Upper lobe of left lung (tissue), 6 donors: Measurements from ENCODE around the gene ASTN2. TPM values are rescaled to one million over a fixed set of nuclear protein-coding genes. Genes with fewer than 3 reads are reported as not detected.

ENCODE experiments used
- ATAC-seq, 2 donors: fragments of 200-7000 bp; cut with Tn5 transposase; one replicate each; pipeline ENCODE4 v1.9.1; 2022; ENCODE audit warnings: mild to moderate bottlenecking in 2 of 2, moderate library complexity in 2 of 2; ENCODE audit not compliant: low FRiP score in 2 of 2
- DNase-seq, 2 donors: peaks; one replicate each; pipeline ENCODE4 v3.0.0-alpha.2; 2019 to 2020
- H3K27ac ChIP-seq, 4 donors: fragments of 200-600 bp; sonication (generic); one replicate each; pipeline ENCODE4 v1.5.1; 2016 to 2019
- H3K27me3 ChIP-seq, 4 donors: fragments of 200-600 bp; sonication (generic); one replicate each; pipeline ENCODE4 v1.5.1; 2017 to 2019
- H3K36me3 ChIP-seq, 4 donors: fragments of 200-600 bp; sonication (generic); one replicate each; pipeline ENCODE4 v1.5.1; 2016 to 2019
- H3K4me1 ChIP-seq, 4 donors: fragments of 200-600 bp; sonication (generic); one replicate each; pipeline ENCODE4 v1.5.1; 2018 to 2019
- H3K4me3 ChIP-seq, 4 donors: fragments of 200-600 bp; sonication (generic); one replicate each; pipeline ENCODE4 v1.5.1; 2017 to 2019; ENCODE audit warnings: mild to moderate bottlenecking in 2 of 4, moderate library complexity in 1 of 4
- H3K9me3 ChIP-seq, 4 donors: fragments of 200-600 bp; sonication (generic); one replicate each; pipeline ENCODE4 v1.5.1; 2018 to 2019
- EP300 ChIP-seq, 4 donors: sonication (generic); formaldehyde crosslinking; IDR thresholded peaks; one replicate each; pipeline ENCODE4 v1.5.1; 2017; ENCODE audit warnings: antibody characterized with exemption in 4 of 4, control low read depth in 2 of 4
- POLR2A ChIP-seq, 4 donors: fragments of 450-650 bp; IDR thresholded peaks; one replicate each; pipeline ENCODE4 v1.5.1; 2016 to 2017; ENCODE audit warnings: antibody characterized with exemption in 4 of 4, mild to moderate bottlenecking in 2 of 4
- POLR2AphosphoS5 ChIP-seq, 2 donors: sonication (generic); formaldehyde crosslinking; IDR thresholded peaks; one replicate each; pipeline ENCODE4 v1.5.1; 2017; ENCODE audit warnings: antibody characterized with exemption in 2 of 2
- WGBS, 2 donors: methylation state at CpG; one replicate each; pipeline ENCODE4 v1.1.5; 2017 to 2018; 5-methylcytosine and 5-hydroxymethylcytosine counted together
- total RNA-seq, 6 donors: library from RNA; depleted of rRNA in 4 of 6; stranded (reverse); fragments of >200 nt in 4 of 6; gene quantifications; one replicate each; pipeline versions ENCODE4 v1.1.0 to v1.2.1, GENCODE V29; 2016 to 2021
- TF ChIP-seq, protein P1 (sequence below), 6 experiments: fragments of 450-650 bp in 4 of 6; fragments of 200-600 bp in 2 of 6; sonication (generic) in 2 of 6; IDR thresholded peaks; one replicate each; pipeline ENCODE4 v1.5.1; 2016 to 2019; ENCODE audit warnings: antibody characterized with exemption in 6 of 6
- donor health status: DM: no; HTN: no; CAD: no; lungs with moderate emphysema.
- donor health status: DM: no; HTN: yes; CAD: no; lungs with severe emphysema.

Gene ASTN2
- total RNA-seq, 6 donors from 2014 or later = 2.0 to 7.5 (median 3.4) TPM

GRCh38 chr9:117278020-117278419, 136.8 kb downstream of the ASTN2 start:
- WGBS, 2 donors = 47 to 59% methylated on average over 4 of the region's 4 CpGs
- DNase-seq = no peak
- Histone ChIP-seq H3K27ac (no peak overlapping the region), H3K4me1 (no peaks in the 10 kb centered on the region), H3K27me3 (no peaks in the 10 kb centered on the region), H3K4me3 (no peak overlapping the region), H3K36me3 (no peaks in the 10 kb centered on the region), H3K9me3 (no peaks in the 10 kb centered on the region)
- ATAC-seq = no peak
- TF ChIP-seq EP300 (IDR thresholded peaks at IDR 0.05) (no peak), POLR2A (IDR thresholded peaks at IDR 0.05) (no peak), POLR2AphosphoS5 (IDR thresholded peaks at IDR 0.05) (no peak)
- TF ChIP-seq, protein P1, sequence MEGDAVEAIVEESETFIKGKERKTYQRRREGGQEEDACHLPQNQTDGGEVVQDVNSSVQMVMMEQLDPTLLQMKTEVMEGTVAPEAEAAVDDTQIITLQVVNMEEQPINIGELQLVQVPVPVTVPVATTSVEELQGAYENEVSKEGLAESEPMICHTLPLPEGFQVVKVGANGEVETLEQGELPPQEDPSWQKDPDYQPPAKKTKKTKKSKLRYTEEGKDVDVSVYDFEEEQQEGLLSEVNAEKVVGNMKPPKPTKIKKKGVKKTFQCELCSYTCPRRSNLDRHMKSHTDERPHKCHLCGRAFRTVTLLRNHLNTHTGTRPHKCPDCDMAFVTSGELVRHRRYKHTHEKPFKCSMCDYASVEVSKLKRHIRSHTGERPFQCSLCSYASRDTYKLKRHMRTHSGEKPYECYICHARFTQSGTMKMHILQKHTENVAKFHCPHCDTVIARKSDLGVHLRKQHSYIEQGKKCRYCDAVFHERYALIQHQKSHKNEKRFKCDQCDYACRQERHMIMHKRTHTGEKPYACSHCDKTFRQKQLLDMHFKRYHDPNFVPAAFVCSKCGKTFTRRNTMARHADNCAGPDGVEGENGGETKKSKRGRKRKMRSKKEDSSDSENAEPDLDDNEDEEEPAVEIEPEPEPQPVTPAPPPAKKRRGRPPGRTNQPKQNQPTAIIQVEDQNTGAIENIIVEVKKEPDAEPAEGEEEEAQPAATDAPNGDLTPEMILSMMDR (IDR thresholded peaks at IDR 0.05) = no peak

GRCh38 chr9:117276444-117276843, 138.4 kb downstream of the ASTN2 start:
- no peak for ATAC-seq

DNA sequence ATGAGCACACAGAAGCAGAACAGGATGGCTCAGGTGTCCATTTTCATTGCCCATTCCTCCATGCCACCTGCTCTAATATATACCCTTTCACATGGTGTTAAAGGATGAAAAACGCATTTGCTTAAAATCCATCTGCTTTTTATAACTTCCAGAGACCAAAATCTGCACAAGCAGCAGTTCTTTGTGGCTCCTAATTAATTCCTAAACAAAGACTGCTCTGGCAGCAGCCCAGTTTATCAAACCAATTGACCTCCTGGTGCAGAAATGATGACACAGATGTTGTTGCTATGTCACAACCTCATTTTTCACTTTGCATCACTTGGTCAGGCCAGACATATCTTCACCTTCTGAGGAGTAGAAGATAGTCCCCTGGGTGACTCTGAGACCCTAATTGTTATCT, 141.2 kb downstream of the ASTN2 start:
- H3K9me3 ChIP-seq = no peaks in the 10 kb centered on the region
- TF ChIP-seq EP300 (IDR thresholded peaks at IDR 0.05) (no peak), POLR2AphosphoS5 (IDR thresholded peaks at IDR 0.05) (no peak), POLR2A (IDR thresholded peaks at IDR 0.05) (no peak)
- TF ChIP-seq, protein P1 (IDR thresholded peaks at IDR 0.05) = no peak
- H3K36me3 ChIP-seq = no peaks in the 10 kb centered on the region
- no peak overlapping the region for H3K27ac ChIP-seq
- DNase-seq = no peak
- no peaks in the 10 kb centered on the region for H3K27me3 ChIP-seq
- H3K4me3 ChIP-seq = no peak overlapping the region
- no peaks in the 10 kb centered on the region for H3K4me1 ChIP-seq
- 59 to 96% methylated on average over 1 of the region's 1 CpG for WGBS, 2 donors
- no peak for ATAC-seq

More at GRCh38 chr9:117276444-117276843, 138.4 kb downstream of the ASTN2 start:
- WGBS, 2 donors = 62 to 77% methylated on average over 3 of the region's 3 CpGs
- TF ChIP-seq EP300 (IDR thresholded peaks at IDR 0.05) (no peak), POLR2A (IDR thresholded peaks at IDR 0.05) (no peak), POLR2AphosphoS5 (IDR thresholded peaks at IDR 0.05) (no peak)
- TF ChIP-seq, protein P1 (IDR thresholded peaks at IDR 0.05) = no peak
- H3K4me1 ChIP-seq = no peaks in the 10 kb centered on the region
- no peaks in the 10 kb centered on the region for H3K36me3 ChIP-seq
- DNase-seq = no peak
- H3K4me3 ChIP-seq = no peak overlapping the region
- H3K27ac ChIP-seq = no peak overlapping the region
- no peaks in the 10 kb centered on the region for H3K9me3 ChIP-seq
- H3K27me3 ChIP-seq = no peaks in the 10 kb centered on the region

- Histone ChIP-seq H3K27ac (no peak overlapping the region), H3K9me3 (no peaks in the 10 kb centered on the region), H3K4me3 (no peak overlapping the region), H3K4me1 (no peaks in the 10 kb centered on the region), H3K36me3 (no peaks in the 10 kb centered on the region), H3K27me3 (no peaks in the 10 kb centered on the region)
- ATAC-seq (no peak), DNase-seq (no peak)
- TF ChIP-seq EP300 (IDR thresholded peaks at IDR 0.05) (no peak), POLR2AphosphoS5 (IDR thresholded peaks at IDR 0.05) (no peak), POLR2A (IDR thresholded peaks at IDR 0.05) (no peak)
- TF ChIP-seq, protein P1 (IDR thresholded peaks at IDR 0.05) = no peak
- WGBS, 2 donors = 53 to 81% methylated on average over 9 of the region's 9 CpGs
Measured at GRCh38 chr9:117268847-117269446, 145.9 kb downstream of the ASTN2 start.

DNA sequence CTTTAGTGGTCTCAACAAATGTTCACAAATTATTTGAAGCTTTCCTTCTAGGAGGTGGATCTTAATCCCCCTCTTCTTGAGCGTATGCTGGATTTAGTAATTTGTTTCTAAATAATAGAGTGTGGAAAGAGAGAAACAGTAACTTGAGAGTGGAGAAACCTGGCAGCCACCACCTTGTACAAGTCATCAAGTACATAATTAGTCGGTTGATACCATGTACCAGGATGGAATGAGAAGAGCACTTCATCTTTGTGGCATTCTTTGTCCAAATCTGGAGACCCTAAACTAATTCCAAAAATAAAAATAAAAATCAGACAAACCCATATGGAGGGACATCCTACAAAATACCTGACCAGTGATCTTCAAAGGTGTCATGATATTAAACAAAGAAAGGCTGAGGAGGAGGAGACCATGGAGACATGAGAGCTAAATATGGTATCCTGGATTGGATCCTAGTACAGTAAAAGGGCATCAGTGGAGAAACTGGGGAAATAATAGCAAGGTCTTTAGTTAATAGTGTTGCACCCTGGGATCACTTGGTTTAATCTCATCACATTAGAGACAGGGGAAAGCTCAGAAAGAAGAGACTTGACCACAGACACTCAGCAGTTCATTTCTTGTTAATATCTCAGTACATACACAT, 147.9 kb downstream of the ASTN2 start:
- Histone ChIP-seq H3K9me3 (no peaks in the 10 kb centered on the region), H3K4me1 (no peaks in the 10 kb centered on the region), H3K4me3 (no peak overlapping the region), H3K27ac (no peak overlapping the region), H3K27me3 (no peaks in the 10 kb centered on the region), H3K36me3 (no peaks in the 10 kb centered on the region)
- no peak for TF ChIP-seq POLR2AphosphoS5 (IDR thresholded peaks at IDR 0.05)
- WGBS, 2 donors = 64 to 75% methylated on average over 2 of the region's 2 CpGs
- DNase-seq (no peak), ATAC-seq (no peak)
